ELF-1 (cell line): Measurements from ENCODE around the gene GPRC5D.

ENCODE experiments used
- DNase-seq: peaks from one replicate; pipeline ENCODE4 v3.0.0-alpha.2; 2016; ENCODE audit warnings: low read depth, low spot score

GPRC5D gene

GRCh38 chr12:12908711-12909110 is 43.3 kb downstream of the GPRC5D start:
- no peak for DNase-seq

- DNase-seq: no peak
Measured at GRCh38 chr12:12908252-12908651, 43.7 kb downstream of the GPRC5D start.

- no peak for DNase-seq
Measured at GRCh38 chr12:12907552-12907951, 44.4 kb downstream of the GPRC5D start.

GRCh38 chr12:12903642-12904609 is 48.0 kb downstream of the GPRC5D start:
- DNase-seq: no peak

GRCh38 chr12:12902036-12902435 is 49.9 kb downstream of the GPRC5D start:
- DNase-seq: no peak

GRCh38 chr12:12901158-12901791 is 50.7 kb downstream of the GPRC5D start:
- peak; percentile 39 for DNase-seq

GRCh38 chr12:12900786-12901157 is 51.2 kb downstream of the GPRC5D start:
- DNase-seq: no peak

- no peak for DNase-seq
Measured at GRCh38 chr12:12899530-12900380, 52.2 kb downstream of the GPRC5D start.

- DNase-seq: no peak
Measured at GRCh38 chr12:12898911-12899511, 53.0 kb downstream of the GPRC5D start.

- DNase-seq: no peak
Measured at GRCh38 chr12:12898136-12898717, 53.7 kb downstream of the GPRC5D start.

- no peak for DNase-seq
Measured at GRCh38 chr12:12897302-12897701, 54.7 kb downstream of the GPRC5D start.

- DNase-seq: no peak
Measured at GRCh38 chr12:12896260-12896659, 55.7 kb downstream of the GPRC5D start.

GRCh38 chr12:12893438-12893837 is 58.5 kb downstream of the GPRC5D start:
- no peak for DNase-seq

- peak; percentile 46 for DNase-seq
Measured at GRCh38 chr12:12892681-12893141, 59.3 kb downstream of the GPRC5D start.

GRCh38 chr12:12891881-12892355 is 60.1 kb downstream of the GPRC5D start:
- DNase-seq: no peak

GRCh38 chr12:12891080-12891880 is 60.7 kb downstream of the GPRC5D start, which contains the start of gene GPRC5A:
Gene GPRC5A (plus strand): TSS chr12:12891562. CDS start chr12:12908250, 16,688 bp downstream.
- peak; percentile 80 for DNase-seq
